Activated T-cell treated with anti-CD3 and anti-CD28 coated beads, Interleukin-2, amount 50 U/mL, for 72 hours (primary cell): ENCODE data around the gene CARMIL1. TPM values are rescaled to one million over a fixed set of nuclear protein-coding genes. Genes with fewer than 3 reads are reported as not detected.

Experiments
- ATAC-seq, 2 donors: fragments of 150-1000 bp; cut with Tn5 transposase; replicated peaks in 1 of 2; 2 replicates each; pipeline ENCODE4 v1.10.0; 2021; ENCODE audit warnings: moderate library complexity in 2 of 2, mild to moderate bottlenecking in 1 of 2
- DNase-seq, 2 donors: peaks; one replicate each; pipeline ENCODE4 v3.0.0; 2021 to 2022; ENCODE audit warnings: mixed read lengths in 1 of 2
- H3K27ac Mint-ChIP-seq: one replicate; pipeline ENCODE4 v1.8.0; 2022; ENCODE audit warnings: mild to moderate bottlenecking, moderate library complexity, mixed read lengths
- H3K27me3 Mint-ChIP-seq: one replicate; pipeline ENCODE4 v1.8.0; 2022; ENCODE audit warnings: low read depth, mixed read lengths
- H3K36me3 Mint-ChIP-seq, 2 donors: one replicate each; pipeline ENCODE4 v1.8.0; 2022; ENCODE audit warnings: mixed read lengths in 2 of 2, mild to moderate bottlenecking in 1 of 2; ENCODE audit not compliant: insufficient read depth in 2 of 2
- H3K4me1 Mint-ChIP-seq: one replicate; pipeline ENCODE4 v1.8.0; 2022; ENCODE audit warnings: low read depth, mixed read lengths
- H3K4me3 Mint-ChIP-seq, 2 donors: one replicate each; pipeline ENCODE4 v1.8.0; 2022; ENCODE audit warnings: mild to moderate bottlenecking in 2 of 2, mixed read lengths in 2 of 2, moderate library complexity in 2 of 2
- H3K9me3 Mint-ChIP-seq, 2 donors: one replicate each; pipeline ENCODE4 v1.8.0; 2022; ENCODE audit warnings: mixed read lengths in 2 of 2
- total RNA-seq, 2 donors: library from RNA; stranded (reverse); gene quantifications; one replicate each; pipeline ENCODE4 v1.2.3, GENCODE V29; 2022

Gene CARMIL1
- total RNA-seq, 2 donors from 2014 or later, result 5.0 to 5.6 TPM

DNA sequence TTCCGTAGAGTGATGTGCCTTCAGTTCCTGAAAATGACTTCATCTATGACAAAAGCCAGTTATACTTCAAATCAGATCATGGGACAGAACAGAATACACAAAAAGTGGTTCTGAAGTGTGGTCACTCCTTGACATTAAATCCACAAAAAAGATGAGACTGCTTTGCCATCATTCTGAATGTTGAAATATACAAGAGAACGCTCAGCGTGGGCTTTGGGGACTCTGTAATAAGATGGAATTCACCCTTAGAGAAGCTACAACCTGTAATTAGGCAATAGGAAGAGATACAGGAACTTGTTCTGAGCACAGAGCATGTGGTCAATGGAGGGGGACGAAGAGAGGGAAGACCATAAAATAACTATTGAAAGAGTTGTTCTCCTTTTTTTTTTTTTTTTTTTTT, 184.3 kb downstream of the CARMIL1 start:
- no peaks in the 10 kb centered on the region for H3K9me3 Mint-ChIP-seq
- no peaks in the 10 kb centered on the region for H3K27me3 Mint-ChIP-seq
- H3K4me1 Mint-ChIP-seq, result no peaks in the 10 kb centered on the region
- H3K4me3 Mint-ChIP-seq, result no peak overlapping the region
- ATAC-seq (no peak), DNase-seq (no peak)
- H3K36me3 Mint-ChIP-seq, result no peaks in the 10 kb centered on the region
- no peak overlapping the region for H3K27ac Mint-ChIP-seq

DNA sequence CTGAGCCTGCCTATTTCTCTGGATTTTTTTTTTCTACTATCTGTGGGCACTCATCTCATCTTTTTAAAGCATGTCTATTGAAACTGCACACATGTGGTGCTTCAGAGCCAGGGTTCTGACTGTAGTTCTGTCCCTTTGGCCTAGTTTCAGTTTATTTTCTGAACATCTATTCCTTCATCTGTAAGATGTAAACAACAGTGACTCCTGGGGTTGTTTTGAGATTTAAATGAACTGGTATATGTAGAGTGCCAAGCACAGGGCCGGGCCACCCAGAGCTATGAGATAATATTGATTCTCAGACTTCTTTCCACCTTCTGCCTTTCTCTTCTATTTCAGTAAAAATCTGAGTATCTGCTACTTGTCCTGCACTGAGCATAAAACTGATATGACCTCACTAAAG, 185.1 kb downstream of the CARMIL1 start:
- Mint-ChIP-seq H3K27ac (no peak overlapping the region), H3K27me3 (no peaks in the 10 kb centered on the region), H3K4me3 (no peak overlapping the region), H3K9me3 (no peaks in the 10 kb centered on the region), H3K4me1 (no peaks in the 10 kb centered on the region), H3K36me3 (no peaks in the 10 kb centered on the region)
- ATAC-seq, result no peak
- no peak for DNase-seq

GRCh38 chr6:25465941-25466340, 186.8 kb downstream of the CARMIL1 start:
- no peak overlapping the region for H3K4me3 Mint-ChIP-seq
- no peaks in the 10 kb centered on the region for H3K4me1 Mint-ChIP-seq
- H3K36me3 Mint-ChIP-seq, result no peaks in the 10 kb centered on the region
- H3K27me3 Mint-ChIP-seq, result no peaks in the 10 kb centered on the region
- no peak overlapping the region for H3K27ac Mint-ChIP-seq
- ATAC-seq (no peak), DNase-seq (no peak)
- H3K9me3 Mint-ChIP-seq, result no peaks in the 10 kb centered on the region

- H3K4me1 Mint-ChIP-seq, result no peaks in the 10 kb centered on the region
- no peak overlapping the region for H3K27ac Mint-ChIP-seq
- no peaks in the 10 kb centered on the region for H3K36me3 Mint-ChIP-seq
- no peaks in the 10 kb centered on the region for H3K27me3 Mint-ChIP-seq
- H3K4me3 Mint-ChIP-seq, result no peak overlapping the region
- H3K9me3 Mint-ChIP-seq, result no peaks in the 10 kb centered on the region
- ATAC-seq, result no peak
- no peak for DNase-seq
These were observed 189.7 kb downstream of the CARMIL1 start for GRCh38 chr6:25468881-25469280.

GRCh38 chr6:25469797-25470388, 190.7 kb downstream of the CARMIL1 start:
- DNase-seq (no peak), ATAC-seq (no peak)
- H3K4me3 Mint-ChIP-seq, result no peak overlapping the region
- no peaks in the 10 kb centered on the region for H3K9me3 Mint-ChIP-seq
- H3K27ac Mint-ChIP-seq, result no peak overlapping the region
- H3K27me3 Mint-ChIP-seq, result no peaks in the 10 kb centered on the region
- no peaks in the 10 kb centered on the region for H3K36me3 Mint-ChIP-seq
- H3K4me1 Mint-ChIP-seq, result no peaks in the 10 kb centered on the region

- no peak for DNase-seq
- H3K27ac Mint-ChIP-seq, result no peak overlapping the region
- no peak for ATAC-seq
- no peaks in the 10 kb centered on the region for H3K27me3 Mint-ChIP-seq
- H3K4me1 Mint-ChIP-seq, result no peaks in the 10 kb centered on the region
- no peaks in the 10 kb centered on the region for H3K9me3 Mint-ChIP-seq
- H3K4me3 Mint-ChIP-seq, result no peak overlapping the region
- H3K36me3 Mint-ChIP-seq, result no peaks in the 10 kb centered on the region
These were observed 193.1 kb downstream of the CARMIL1 start for GRCh38 chr6:25472306-25472705.

- Mint-ChIP-seq H3K27me3 (no peaks in the 10 kb centered on the region), H3K4me1 (peaks cover 3% of the 10 kb centered on the region), H3K27ac (no peak overlapping the region), H3K36me3 (no peaks in the 10 kb centered on the region), H3K9me3 (no peaks in the 10 kb centered on the region), H3K4me3 (no peak overlapping the region)
- ATAC-seq (no peak), DNase-seq (no peak)
These were observed 193.7 kb downstream of the CARMIL1 start for GRCh38 chr6:25472906-25473305.

- DNase-seq (no peak), ATAC-seq (no peak)
- peaks cover 4% of the 10 kb centered on the region for H3K4me1 Mint-ChIP-seq
- H3K27me3 Mint-ChIP-seq, result no peaks in the 10 kb centered on the region
- no peak overlapping the region for H3K4me3 Mint-ChIP-seq
- H3K36me3 Mint-ChIP-seq, result no peaks in the 10 kb centered on the region
- no peaks in the 10 kb centered on the region for H3K9me3 Mint-ChIP-seq
- no peak overlapping the region for H3K27ac Mint-ChIP-seq
These were observed 194.3 kb downstream of the CARMIL1 start for GRCh38 chr6:25473447-25473846.

DNA sequence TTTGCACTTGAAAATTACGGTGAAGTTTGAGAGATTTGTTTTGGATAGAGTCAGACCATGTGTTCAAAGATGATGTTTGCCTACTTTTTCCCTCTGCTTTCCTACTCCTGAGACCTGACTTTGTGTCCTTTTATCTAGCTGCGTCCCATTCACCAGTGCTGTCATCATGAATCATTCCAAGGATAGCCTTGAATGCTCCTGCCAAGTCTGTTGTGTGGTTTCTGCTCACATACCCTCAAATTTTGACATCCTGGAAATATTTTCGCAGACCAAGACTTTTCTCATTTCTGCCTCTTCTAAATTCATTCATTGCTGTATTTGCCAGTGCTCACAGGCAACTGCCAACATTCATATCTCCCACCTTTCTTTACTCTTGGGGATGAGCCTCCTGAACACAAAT, 197.0 kb downstream of the CARMIL1 start:
- Mint-ChIP-seq H3K9me3 (no peaks in the 10 kb centered on the region), H3K36me3 (no peaks in the 10 kb centered on the region), H3K4me1 (peaks cover 4% of the 10 kb centered on the region), H3K27ac (no peak overlapping the region), H3K4me3 (no peak overlapping the region), H3K27me3 (no peaks in the 10 kb centered on the region)
- ATAC-seq, result no peak
- DNase-seq, result no peak

- no peaks in the 10 kb centered on the region for H3K9me3 Mint-ChIP-seq
- no peak overlapping the region for H3K4me3 Mint-ChIP-seq
- no peaks in the 10 kb centered on the region for H3K27me3 Mint-ChIP-seq
- DNase-seq (no peak), ATAC-seq (peak; percentile 82 to 92)
- H3K27ac Mint-ChIP-seq, result no peak overlapping the region
- H3K36me3 Mint-ChIP-seq, result no peaks in the 10 kb centered on the region
- peaks cover 4% of the 10 kb centered on the region for H3K4me1 Mint-ChIP-seq
These were observed 197.9 kb downstream of the CARMIL1 start for GRCh38 chr6:25477006-25477590.

DNA sequence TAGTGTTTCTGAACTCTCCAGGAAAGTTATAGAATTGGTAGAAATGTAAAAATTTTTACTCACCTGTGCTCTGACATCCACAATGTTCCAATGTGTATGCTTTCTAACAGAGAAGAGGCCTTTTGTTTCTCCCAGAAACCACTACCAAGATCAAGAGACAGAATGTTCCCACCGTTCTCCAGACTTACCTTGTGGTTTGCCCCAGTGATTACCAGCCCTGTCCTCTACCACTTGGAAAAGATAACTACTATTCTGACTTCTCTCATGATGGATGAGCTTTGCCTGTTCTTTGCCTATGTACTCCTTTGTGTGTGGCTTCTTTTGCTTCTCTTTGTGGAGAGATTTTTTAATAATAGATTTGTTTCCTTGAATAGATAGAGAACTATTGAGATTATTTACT, 199.8 kb downstream of the CARMIL1 start:
- ATAC-seq (no peak), DNase-seq (no peak)
- H3K27ac Mint-ChIP-seq, result no peak overlapping the region
- H3K4me1 Mint-ChIP-seq, result peaks cover 4% of the 10 kb centered on the region
- no peaks in the 10 kb centered on the region for H3K9me3 Mint-ChIP-seq
- H3K36me3 Mint-ChIP-seq, result no peaks in the 10 kb centered on the region
- no peaks in the 10 kb centered on the region for H3K27me3 Mint-ChIP-seq
- H3K4me3 Mint-ChIP-seq, result no peak overlapping the region

GRCh38 chr6:25481267-25481666, 202.1 kb downstream of the CARMIL1 start:
- Mint-ChIP-seq H3K4me1 (peaks cover 4% of the 10 kb centered on the region), H3K27ac (no peak overlapping the region), H3K27me3 (no peaks in the 10 kb centered on the region), H3K36me3 (no peaks in the 10 kb centered on the region), H3K9me3 (no peaks in the 10 kb centered on the region), H3K4me3 (no peak overlapping the region)
- DNase-seq, result no peak
- ATAC-seq, result no peak

DNA sequence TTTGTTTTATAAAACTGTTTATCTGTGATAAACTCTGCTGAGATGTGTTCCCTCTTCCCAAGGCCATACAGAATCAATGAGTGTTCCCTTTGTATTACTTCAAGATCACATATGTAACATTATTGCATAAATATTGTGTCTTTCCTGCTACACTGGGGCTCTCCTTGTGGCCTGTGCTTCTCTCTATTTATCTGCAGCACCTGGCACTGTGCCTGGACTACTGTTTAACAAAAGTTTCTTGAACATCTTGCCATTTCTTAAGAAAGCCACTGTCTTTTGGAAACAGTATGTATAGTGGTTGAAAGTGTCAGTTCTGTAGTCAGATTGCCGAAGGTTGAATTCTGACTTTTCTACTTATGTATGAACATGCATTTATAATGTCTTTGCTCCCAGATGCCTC, 203.8 kb downstream of the CARMIL1 start:
- H3K4me3 Mint-ChIP-seq, result no peak overlapping the region
- no peak overlapping the region for H3K27ac Mint-ChIP-seq
- H3K4me1 Mint-ChIP-seq, result no peaks in the 10 kb centered on the region
- ATAC-seq (no peak), DNase-seq (no peak)
- H3K27me3 Mint-ChIP-seq, result no peaks in the 10 kb centered on the region
- no peaks in the 10 kb centered on the region for H3K9me3 Mint-ChIP-seq
- H3K36me3 Mint-ChIP-seq, result no peaks in the 10 kb centered on the region

DNA sequence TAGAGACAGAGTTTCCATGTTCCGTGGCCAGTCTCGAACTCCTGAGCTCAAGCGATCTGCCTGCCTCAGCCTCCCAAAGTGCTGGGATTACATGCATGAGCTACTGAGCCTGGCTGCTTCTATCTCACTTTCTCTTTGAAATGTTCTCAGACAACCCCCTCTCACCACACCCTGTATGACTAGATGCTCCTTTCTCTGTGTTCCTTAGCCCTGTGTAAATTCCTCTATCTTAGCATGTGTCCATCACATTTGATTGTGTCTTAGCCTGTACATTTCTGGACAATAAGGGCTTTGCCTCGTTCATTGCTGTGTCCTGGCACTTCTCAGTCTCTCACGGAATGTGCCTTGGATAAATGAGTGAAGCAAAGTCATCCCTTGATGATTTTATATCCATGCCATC, 204.8 kb downstream of the CARMIL1 start:
- Mint-ChIP-seq H3K9me3 (no peaks in the 10 kb centered on the region), H3K4me3 (no peak overlapping the region), H3K4me1 (no peaks in the 10 kb centered on the region), H3K27me3 (no peaks in the 10 kb centered on the region), H3K27ac (no peak overlapping the region), H3K36me3 (no peaks in the 10 kb centered on the region)
- DNase-seq, result no peak
- ATAC-seq, result no peak
